ENCODE data around the gene AMZ2. TPM values are rescaled to one million over a fixed set of nuclear protein-coding genes. Genes with fewer than 3 reads are reported as not detected.

The AMZ2 gene
- polyA plus RNA-seq, 1 donor (not counting 4 experiments of a cell fraction or from before 2014, with no cell fraction given), result 123 TPM

DNA sequence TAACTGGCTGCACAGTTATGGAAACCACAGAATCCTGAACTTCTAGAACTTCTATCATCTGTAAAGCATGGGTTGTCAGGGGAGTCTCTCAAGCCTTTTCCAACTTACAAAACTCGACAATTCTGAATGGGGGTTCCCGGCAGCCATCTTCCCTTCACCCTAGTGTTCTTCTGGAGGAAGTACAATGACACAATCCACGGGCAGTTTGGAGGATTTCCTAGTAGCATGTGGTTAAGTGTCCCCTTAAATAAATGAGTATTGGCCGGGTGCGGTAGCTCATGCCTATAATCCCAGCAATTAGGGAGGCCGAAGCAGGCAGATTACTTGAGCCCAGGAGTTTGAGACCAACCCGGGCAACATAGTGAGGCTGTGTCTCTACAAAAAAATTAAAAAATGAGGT lies 41.0 kb downstream of the AMZ2 start:
- Histone ChIP-seq H3K79me2 (ENCODE audit: control insufficient read depth, insufficient read depth, low read length) (no peaks in the 10 kb centered on the region), H3K9me3 (ENCODE audit: control insufficient read depth, low read depth, low read length) (no peaks in the 10 kb centered on the region), H3K9ac (ENCODE audit: control insufficient read depth, extremely low read depth, insufficient read depth, low read length) (no peak overlapping the region), H3K36me3 (ENCODE audit: control insufficient read depth in 2 of 2, extremely low read depth in 1 of 2, insufficient read depth in 2 of 2, low read length in 2 of 2) (no peaks in the 10 kb centered on the region), H3K4me2 (ENCODE audit: control insufficient read depth, extremely low read depth, insufficient read depth, low read depth, low read length) (no peak overlapping the region), H3K4me3 (ENCODE audit: control insufficient read depth in 2 of 3, extremely low read depth in 1 of 3, insufficient read depth in 2 of 3, low read depth in 1 of 3, low read length in 3 of 3) (no peak overlapping the region), H3K27ac (ENCODE audit: control insufficient read depth, insufficient read depth, low read length) (no peak overlapping the region), H3K4me1 (ENCODE audit: control insufficient read depth, extremely low read depth, insufficient read depth, low read length) (peaks cover 18% of the 10 kb centered on the region), H4K20me1 (ENCODE audit: control insufficient read depth, extremely low read depth, insufficient read depth, low read length) (no peaks in the 10 kb centered on the region), H3K27me3 (ENCODE audit: control insufficient read depth, extremely low read depth, insufficient read depth, low read length) (peaks cover 31% of the 10 kb centered on the region), H3K9me1 (ENCODE audit: control insufficient read depth, extremely low read depth, insufficient read depth, low read length) (no peaks in the 10 kb centered on the region), H2AFZ (ENCODE audit: control insufficient read depth, low read length) (no peak overlapping the region)
- dilution Hi-C loops (cut with MboI; ENCODE audit: extremely low pct_ligation_motif_present, low sequenced_read_pairs), result no loop called here
- FAIRE-seq, result no peak
- TF ChIP-seq EZH2 (IDR thresholded peaks at IDR 0.05; ENCODE audit: low read length), result no peak
- TF ChIP-seq, protein P1, sequence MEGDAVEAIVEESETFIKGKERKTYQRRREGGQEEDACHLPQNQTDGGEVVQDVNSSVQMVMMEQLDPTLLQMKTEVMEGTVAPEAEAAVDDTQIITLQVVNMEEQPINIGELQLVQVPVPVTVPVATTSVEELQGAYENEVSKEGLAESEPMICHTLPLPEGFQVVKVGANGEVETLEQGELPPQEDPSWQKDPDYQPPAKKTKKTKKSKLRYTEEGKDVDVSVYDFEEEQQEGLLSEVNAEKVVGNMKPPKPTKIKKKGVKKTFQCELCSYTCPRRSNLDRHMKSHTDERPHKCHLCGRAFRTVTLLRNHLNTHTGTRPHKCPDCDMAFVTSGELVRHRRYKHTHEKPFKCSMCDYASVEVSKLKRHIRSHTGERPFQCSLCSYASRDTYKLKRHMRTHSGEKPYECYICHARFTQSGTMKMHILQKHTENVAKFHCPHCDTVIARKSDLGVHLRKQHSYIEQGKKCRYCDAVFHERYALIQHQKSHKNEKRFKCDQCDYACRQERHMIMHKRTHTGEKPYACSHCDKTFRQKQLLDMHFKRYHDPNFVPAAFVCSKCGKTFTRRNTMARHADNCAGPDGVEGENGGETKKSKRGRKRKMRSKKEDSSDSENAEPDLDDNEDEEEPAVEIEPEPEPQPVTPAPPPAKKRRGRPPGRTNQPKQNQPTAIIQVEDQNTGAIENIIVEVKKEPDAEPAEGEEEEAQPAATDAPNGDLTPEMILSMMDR (optimal IDR thresholded peaks at IDR 0.05 in 1 of 3, IDR thresholded peaks at IDR 0.05 in 1 of 3, conservative IDR thresholded peaks at IDR 0.05 in 1 of 3; ENCODE audit: extremely low read depth in 1 of 3, insufficient read depth in 2 of 3, low read length in 3 of 3), result no peak
- DNase-seq (ENCODE audit: low read depth, low spot score), result no peak

DNA sequence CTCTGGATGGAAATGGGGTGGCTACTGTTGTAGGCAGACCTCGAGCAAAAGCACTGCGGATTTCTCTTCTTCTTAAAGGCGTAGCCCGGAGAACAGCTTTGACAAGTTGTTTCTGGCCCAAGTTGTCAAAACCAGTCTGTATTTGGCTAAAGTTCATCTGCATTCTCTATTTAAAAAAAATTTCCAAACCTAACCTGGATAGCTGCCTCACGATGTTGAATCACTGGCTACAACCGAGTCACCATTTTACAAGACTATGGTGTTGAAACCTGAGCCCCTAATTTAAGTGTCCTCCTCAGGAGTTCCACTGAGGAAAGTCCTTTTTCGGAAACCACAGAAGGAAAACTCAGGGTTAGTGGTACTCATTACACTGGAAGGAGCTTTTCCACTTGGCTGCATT lies 41.6 kb downstream of the AMZ2 start:
- Histone ChIP-seq H3K9me1 (ENCODE audit: control insufficient read depth, extremely low read depth, insufficient read depth, low read length) (no peaks in the 10 kb centered on the region), H3K36me3 (ENCODE audit: control insufficient read depth in 2 of 2, extremely low read depth in 1 of 2, insufficient read depth in 2 of 2, low read length in 2 of 2) (no peaks in the 10 kb centered on the region), H3K27ac (ENCODE audit: control insufficient read depth, insufficient read depth, low read length) (no peak overlapping the region), H3K27me3 (ENCODE audit: control insufficient read depth, extremely low read depth, insufficient read depth, low read length) (peaks cover 34% of the 10 kb centered on the region), H3K4me2 (ENCODE audit: control insufficient read depth, extremely low read depth, insufficient read depth, low read depth, low read length) (peak overlapping the region; percentile 58), H3K4me1 (ENCODE audit: control insufficient read depth, extremely low read depth, insufficient read depth, low read length) (peaks cover 18% of the 10 kb centered on the region), H3K9ac (ENCODE audit: control insufficient read depth, extremely low read depth, insufficient read depth, low read length) (no peak overlapping the region), H2AFZ (ENCODE audit: control insufficient read depth, low read length) (no peak overlapping the region), H4K20me1 (ENCODE audit: control insufficient read depth, extremely low read depth, insufficient read depth, low read length) (no peaks in the 10 kb centered on the region), H3K4me3 (ENCODE audit: control insufficient read depth in 2 of 3, extremely low read depth in 1 of 3, insufficient read depth in 2 of 3, low read depth in 1 of 3, low read length in 3 of 3) (no peak overlapping the region), H3K9me3 (ENCODE audit: control insufficient read depth, low read depth, low read length) (no peaks in the 10 kb centered on the region), H3K79me2 (ENCODE audit: control insufficient read depth, insufficient read depth, low read length) (no peaks in the 10 kb centered on the region)
- FAIRE-seq (no peak), DNase-seq (ENCODE audit: low read depth, low spot score) (no peak)
- TF ChIP-seq, protein P1 (optimal IDR thresholded peaks at IDR 0.05 in 1 of 3, IDR thresholded peaks at IDR 0.05 in 1 of 3, conservative IDR thresholded peaks at IDR 0.05 in 1 of 3; ENCODE audit: extremely low read depth in 1 of 3, insufficient read depth in 2 of 3, low read length in 3 of 3), result no peak
- no peak for TF ChIP-seq EZH2 (IDR thresholded peaks at IDR 0.05; ENCODE audit: low read length)
- dilution Hi-C loops (cut with MboI; ENCODE audit: extremely low pct_ligation_motif_present, low sequenced_read_pairs), result no loop called here
